Endothelial cell of umbilical vein (primary cell): Measurements from ENCODE around the gene NUDT6. TPM values are rescaled to one million over a fixed set of nuclear protein-coding genes. Genes with fewer than 3 reads are reported as not detected.

ENCODE experiments used
- BruUV-seq: library from RNA; stranded (reverse); fragments of 400-500 nt; replicated peaks from 2 replicates; lab custom pipeline; 2021; lab: Mats Ljungman, UMichigan
- CTCF ChIA-PET: fragments of 300-600, 350-600 bp; sonication (Branson Sonifier 250); formaldehyde crosslinking; loops from one replicate; lab custom pipeline; 2021; ENCODE audit warnings: antibody characterized with exemption, inconsistent platforms; lab: Charles Lee
- POLR2A ChIA-PET: fragments of 300-600, 350-600 bp; sonication (Branson Sonifier 250); formaldehyde crosslinking; loops from one replicate; lab custom pipeline; 2021; ENCODE audit warnings: antibody characterized with exemption, inconsistent platforms; lab: Charles Lee
- DNase-seq: peaks from one replicate; pipeline ENCODE4 v3.0.0-alpha.2; 2011; ENCODE audit warnings: low read depth, low spot score
- FAIRE-seq: peaks from 2 replicates; lab custom pipeline; 2011; peaks lifted over from hg19 to GRCh38; lab: Jason Lieb, UNC
- H2AFZ ChIP-seq: 2 replicates; pipeline ENCODE4 v1.6.0; 2012; ENCODE audit warnings: low read depth, low read length, control low read depth, inconsistent platforms
- H3K27ac ChIP-seq: 2 replicates; pipeline ENCODE4 v1.5.1; 2011; ENCODE audit warnings: low read depth, mild to moderate bottlenecking, control low read depth, low read length, moderate library complexity; ENCODE audit not compliant: insufficient read depth
- H3K27me3 ChIP-seq, 2 experiments: 2 replicates each; pipeline versions ENCODE4 v1.6.0 to v1.6.1; 2011; ENCODE audit warnings: low read length in 2 of 2, mixed read lengths in 1 of 2; ENCODE audit not compliant: control insufficient read depth in 2 of 2, insufficient read depth in 2 of 2
- H3K36me3 ChIP-seq, 2 experiments: 2 replicates in 1 of 2; 3 replicates in 1 of 2; pipeline ENCODE4 v1.5.1; 2011; ENCODE audit warnings: low read length in 2 of 2, mild to moderate bottlenecking in 1 of 2, moderate library complexity in 1 of 2; ENCODE audit not compliant: control insufficient read depth in 2 of 2, insufficient read depth in 2 of 2; ENCODE audit errors: extremely low read depth in 1 of 2
- H3K4me1 ChIP-seq: 3 replicates; pipeline ENCODE4 v1.5.1; 2011; ENCODE audit warnings: mild to moderate bottlenecking, low read length; ENCODE audit not compliant: control insufficient read depth, insufficient read depth; ENCODE audit errors: extremely low read depth
- H3K4me2 ChIP-seq: 2 replicates; pipeline ENCODE4 v1.6.1; 2011; ENCODE audit warnings: low read length, control low read depth, mixed read lengths; ENCODE audit not compliant: insufficient read depth
- H3K4me3 ChIP-seq, 3 experiments: fragments of 200-600 bp in 1 of 3; sonication (generic), shearing (Covaris generic) in 1 of 3; replicated peaks in 1 of 3; 2 replicates each; pipeline ENCODE4 v1.5.1; 2011 to 2016; ENCODE audit warnings: control low read depth in 3 of 3, low read length in 3 of 3, mild to moderate bottlenecking in 2 of 3, inconsistent platforms in 1 of 3, low read depth in 1 of 3, moderate library complexity in 1 of 3; ENCODE audit not compliant: insufficient read depth in 1 of 3
- H3K79me2 ChIP-seq: 2 replicates; pipeline ENCODE4 v1.6.0; 2012; ENCODE audit warnings: low read length, inconsistent platforms; ENCODE audit not compliant: control insufficient read depth, insufficient read depth
- H3K9ac ChIP-seq: replicated peaks from 2 replicates; pipeline ENCODE3; 2011; ENCODE audit warnings: low read length, control low read depth; ENCODE audit not compliant: insufficient read depth; ENCODE audit errors: extremely low read depth
- H3K9me1 ChIP-seq: replicated peaks from 3 replicates; pipeline ENCODE4 v1.6.0; 2011; ENCODE audit warnings: mild to moderate bottlenecking, low read length; ENCODE audit not compliant: control insufficient read depth, insufficient read depth; ENCODE audit errors: extremely low read depth
- H3K9me3 ChIP-seq: replicated peaks from 2 replicates; pipeline ENCODE4 v1.5.1; 2012; ENCODE audit warnings: low read length, inconsistent platforms; ENCODE audit not compliant: control insufficient read depth, insufficient read depth
- H4K20me1 ChIP-seq: replicated peaks from 2 replicates; pipeline ENCODE3; 2011; ENCODE audit warnings: mild to moderate bottlenecking, low read length; ENCODE audit not compliant: control insufficient read depth, insufficient read depth; ENCODE audit errors: extremely low read depth
- CTCF ChIP-seq, 2 donors: IDR thresholded peaks; 1 replicate in 1 of 2; 2 replicates in 1 of 2; pipeline ENCODE4 v1.5.1; 2011; ENCODE audit warnings: low read length in 2 of 2, mild to moderate bottlenecking in 2 of 2, moderate library complexity in 2 of 2, control low read depth in 1 of 2, inconsistent platforms in 1 of 2, low read depth in 1 of 2; ENCODE audit not compliant: insufficient read depth in 1 of 2; ENCODE audit errors: extremely low read depth in 1 of 2
- EZH2 ChIP-seq: IDR thresholded peaks from 2 replicates; pipeline ENCODE4 v1.6.1; 2012; ENCODE audit warnings: borderline replicate concordance, low read depth, mild to moderate bottlenecking, moderate library complexity, low read length, inconsistent platforms; ENCODE audit not compliant: severe bottlenecking
- FOS ChIP-seq: IDR thresholded peaks from 2 replicates; pipeline ENCODE4 v1.6.1; 2011; ENCODE audit warnings: mild to moderate bottlenecking, low read length, moderate library complexity, borderline replicate concordance; ENCODE audit not compliant: insufficient read depth
- GATA2 ChIP-seq: IDR thresholded peaks from 2 replicates; pipeline ENCODE4 v1.7.0; 2011; ENCODE audit warnings: low read depth, mild to moderate bottlenecking, moderate library complexity, mixed read lengths, low read length; ENCODE audit not compliant: insufficient read length, insufficient read depth
- JUN ChIP-seq: IDR thresholded peaks from 2 replicates; pipeline ENCODE4 v1.6.1; 2011; ENCODE audit warnings: borderline replicate concordance, low read depth; ENCODE audit not compliant: insufficient read length, insufficient read depth
- MAX ChIP-seq: IDR thresholded peaks from 2 replicates; pipeline ENCODE4 v1.6.1; 2011; ENCODE audit not compliant: insufficient read depth, insufficient read length
- MYC ChIP-seq: IDR thresholded peaks from one replicate; pipeline ENCODE4 v1.6.1; 2011; ENCODE audit warnings: mild to moderate bottlenecking, low read depth, low read length
- POLR2A ChIP-seq: IDR thresholded peaks from 2 replicates; pipeline ENCODE4 v1.6.1; 2012; ENCODE audit warnings: low read depth, mild to moderate bottlenecking, control low read depth, low read length
- POLR2AphosphoS5 ChIP-seq: IDR thresholded peaks from 2 replicates; pipeline ENCODE4 v1.6.1; 2012; ENCODE audit warnings: low read depth, mild to moderate bottlenecking, control low read depth, low read length, moderate library complexity; ENCODE audit not compliant: insufficient read depth
- dilution Hi-C: fragments of 300-500 bp; cut with MboI; formaldehyde crosslinking; loops from one replicate; pipeline ENCODE4 v1.15.0; 2019; ENCODE audit warnings: low sequenced_read_pairs; ENCODE audit not compliant: extremely low pct_ligation_motif_present
- intact Hi-C: fragments of 100-400 bp; cut with micrococcal nuclease; formaldehyde crosslinking; loops from one replicate; pipeline ENCODE4 v1.10.0; 2022
- polyA plus RNA-seq, 4 experiments: library from polyadenylated mRNA; depleted of rRNA in 3 of 4; stranded (reverse) in 3 of 4; unstranded in 1 of 4; fragments of >200 nt; gene quantifications; 2 replicates each; pipeline versions ENCODE4 v1.2.1 to v1.2.3, GENCODE V29; 2011 to 2012; ENCODE audit warnings: missing spikeins in 1 of 4
- total RNA-seq: library from RNA; stranded (reverse); gene quantifications from 2 replicates; pipeline ENCODE4 v1.2.3, GENCODE V29; 2021

The NUDT6 gene
- total and polyA plus RNA-seq, 2 donors (not counting 3 experiments of a cell fraction or from before 2014, with no cell fraction given), result 5.1 to 5.4 TPM

- H3K9me1 ChIP-seq, result no peaks in the 10 kb centered on the region
- no peak for FAIRE-seq
- intact Hi-C loops, result loop anchor here (2.0 kb wide), 1 partner anchor 19 kb away; no protein-coding TSS in a partner anchor
- H4K20me1 ChIP-seq, result no peaks in the 10 kb centered on the region
- CTCF ChIA-PET, result interaction anchor here (0.7 to 1.5 kb wide), 7 partner anchors 9 to 116 kb away, joined by 3 to 4 read pairs (median 3); no protein-coding TSS in a partner anchor
- TF ChIP-seq POLR2AphosphoS5 (no peak), MYC (no peak), JUN (peak; percentile 42), MAX (no peak), FOS (peak; percentile 75), POLR2A (no peak)
- H3K27me3 ChIP-seq, result no peaks in the 10 kb centered on the region
- H3K4me3 ChIP-seq, result no peak overlapping the region
- POLR2A ChIA-PET, result no interaction called here
- peaks cover 13% of the 10 kb centered on the region for H3K4me1 ChIP-seq
- no peak overlapping the region for H2AFZ ChIP-seq
- H3K36me3 ChIP-seq, result peaks cover 0 to 2% of the 10 kb centered on the region in 2 experiments
- dilution Hi-C loops, result no loop called here
- no peak overlapping the region for H3K9ac ChIP-seq
- peak; percentile 51 for DNase-seq
- no peak overlapping the region for H3K27ac ChIP-seq
- no peaks in the 10 kb centered on the region for H3K9me3 ChIP-seq
- no peaks in the 10 kb centered on the region for H3K79me2 ChIP-seq
- no TSS peak for BruUV-seq
- peak overlapping the region; percentile 71 for H3K4me2 ChIP-seq
Observed at GRCh38 chr4:122873821-122874593, 48.4 kb downstream of the NUDT6 start.

GRCh38 chr4:122873146-122873545, 49.3 kb downstream of the NUDT6 start:
- H3K4me2 ChIP-seq, result no peak overlapping the region
- no peak for TF ChIP-seq MAX
- no peak for TF ChIP-seq POLR2AphosphoS5
- no peak for TF ChIP-seq MYC
- TF ChIP-seq GATA2, result no peak
- TF ChIP-seq EZH2, result no peak
- no peak for TF ChIP-seq FOS
- TF ChIP-seq JUN, result no peak
- TF ChIP-seq CTCF (IDR thresholded peaks at IDR 0.05; ENCODE audit: extremely low read depth in 1 of 2, insufficient read depth in 1 of 2, low read depth in 1 of 2, low read length in 2 of 2), result no peak
- TF ChIP-seq POLR2A, result no peak
- no peak overlapping the region for H3K4me3 ChIP-seq
- ChIA-PET POLR2A (no interaction called here), CTCF (interaction anchor here (1.3 to 1.5 kb wide), 2 partner anchors 18 to 115 kb away, joined by 3 to 4 read pairs; no protein-coding TSS in a partner anchor)
- no peak overlapping the region for H2AFZ ChIP-seq
- H3K4me1 ChIP-seq, result peaks cover 13% of the 10 kb centered on the region
- intact Hi-C loops (loop anchor here (2.0 kb wide), 1 partner anchor 18 kb away; no protein-coding TSS in a partner anchor), dilution Hi-C loops (no loop called here)
- no TSS peak for BruUV-seq
- H3K9me1 ChIP-seq, result no peaks in the 10 kb centered on the region
- peaks cover 0 to 2% of the 10 kb centered on the region in 2 experiments for H3K36me3 ChIP-seq
- no peak overlapping the region for H3K9ac ChIP-seq
- H3K9me3 ChIP-seq, result no peaks in the 10 kb centered on the region
- DNase-seq (no peak), FAIRE-seq (no peak)
- H4K20me1 ChIP-seq, result no peaks in the 10 kb centered on the region
- no peaks in the 10 kb centered on the region for H3K27me3 ChIP-seq
- no peak overlapping the region for H3K27ac ChIP-seq
- no peaks in the 10 kb centered on the region for H3K79me2 ChIP-seq
